Right ventricle myocardium superior (tissue), 1 donor: ENCODE data around the gene UTP25. TPM values are rescaled to one million over a fixed set of nuclear protein-coding genes. Genes with fewer than 3 reads are reported as not detected.

Experiments used
- total RNA-seq: library from RNA; stranded (reverse); fragmentation: NEBNext Ultra II Directional; extraction: Animal tissue kit (Norgen Biotek cat#: 25700); gene quantifications from one replicate; pipeline ENCODE4 v1.2.1, GENCODE V29; 2021
- donor health status: DM: no; HTN: yes; CAD: no; lungs with severe emphysema.

The UTP25 gene
- total RNA-seq, 1 donor from 2014 or later = 2.1 TPM

Other genes starting within 250 kb of the UTP25 start
- not detected for gene CAMK1G, start 244.3 kb upstream of the UTP25 start, total RNA-seq
- 5.0 TPM for gene LAMB3, start 175.5 kb upstream of the UTP25 start, total RNA-seq
- 453 TPM for gene G0S2, start 152.6 kb upstream of the UTP25 start, total RNA-seq
- gene HSD11B1, start 123.1 kb upstream of the UTP25 start, total RNA-seq = 4.6 TPM
- gene TRAF3IP3, start 71.9 kb upstream of the UTP25 start, total RNA-seq = 0.70 TPM
- 1.9 TPM for gene C1orf74, start 43.4 kb upstream of the UTP25 start, total RNA-seq
- gene IRF6, start 21.8 kb upstream of the UTP25 start, total RNA-seq = 31.6 TPM
- gene SYT14, start 110.2 kb downstream of the UTP25 start, total RNA-seq = not detected